DOHH2 (cell line): ENCODE measurements around the gene OPN1MW.
"Not testable (repeated sequence)": the region's sequence is repeated elsewhere in the genome, so short reads cannot be mapped to it uniquely, and the experiment has no call there.

Experiments used
- CTCF ChIP-seq: fragments of 200-600 bp; sonication (generic); IDR thresholded peaks from one replicate; pipeline ENCODE4 v1.5.1; 2014; ENCODE audit warnings: antibody characterized with exemption, mild to moderate bottlenecking, low read depth, low read length; ENCODE audit not compliant: poor library complexity, severe bottlenecking
- EZH2phosphoT487 ChIP-seq: fragments of 200-600 bp; sonication (generic); IDR thresholded peaks from 2 replicates; pipeline ENCODE4 v1.6.1; 2017; ENCODE audit warnings: borderline replicate concordance, mild to moderate bottlenecking, antibody characterized with exemption, low read length, moderate library complexity, mixed read lengths

DNA sequence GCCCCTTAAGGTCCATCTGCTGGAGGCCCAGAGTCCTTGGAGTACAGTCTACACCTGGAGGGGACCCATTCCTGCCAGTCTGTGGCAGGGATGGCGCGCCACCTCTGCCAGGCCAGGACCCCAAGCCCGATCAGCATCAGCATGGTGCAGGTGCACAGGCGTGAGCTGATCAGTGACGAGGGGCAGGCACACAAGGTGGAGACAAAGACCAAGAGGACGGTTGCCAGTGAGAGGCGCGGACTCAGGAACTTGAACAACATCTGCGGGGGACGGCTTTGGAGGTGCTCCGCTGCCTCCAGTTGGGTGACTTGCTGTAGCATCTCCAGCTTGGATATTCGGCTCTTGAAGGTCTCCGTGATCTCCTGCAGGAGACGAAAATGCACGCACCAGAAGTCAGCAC, 14.1 kb downstream of the OPN1MW start:
- TF ChIP-seq CTCF, EZH2phosphoT487: not testable (repeated sequence)
